DLD1 (cell line): ENCODE measurements around the gene PTPRJ.

Experiments used
- in situ Hi-C: cut with HindIII; loops from 2 replicates; pipeline ENCODE4 v1.10.0; 2017; ENCODE audit warnings: low sequenced_read_pairs

Gene PTPRJ

DNA sequence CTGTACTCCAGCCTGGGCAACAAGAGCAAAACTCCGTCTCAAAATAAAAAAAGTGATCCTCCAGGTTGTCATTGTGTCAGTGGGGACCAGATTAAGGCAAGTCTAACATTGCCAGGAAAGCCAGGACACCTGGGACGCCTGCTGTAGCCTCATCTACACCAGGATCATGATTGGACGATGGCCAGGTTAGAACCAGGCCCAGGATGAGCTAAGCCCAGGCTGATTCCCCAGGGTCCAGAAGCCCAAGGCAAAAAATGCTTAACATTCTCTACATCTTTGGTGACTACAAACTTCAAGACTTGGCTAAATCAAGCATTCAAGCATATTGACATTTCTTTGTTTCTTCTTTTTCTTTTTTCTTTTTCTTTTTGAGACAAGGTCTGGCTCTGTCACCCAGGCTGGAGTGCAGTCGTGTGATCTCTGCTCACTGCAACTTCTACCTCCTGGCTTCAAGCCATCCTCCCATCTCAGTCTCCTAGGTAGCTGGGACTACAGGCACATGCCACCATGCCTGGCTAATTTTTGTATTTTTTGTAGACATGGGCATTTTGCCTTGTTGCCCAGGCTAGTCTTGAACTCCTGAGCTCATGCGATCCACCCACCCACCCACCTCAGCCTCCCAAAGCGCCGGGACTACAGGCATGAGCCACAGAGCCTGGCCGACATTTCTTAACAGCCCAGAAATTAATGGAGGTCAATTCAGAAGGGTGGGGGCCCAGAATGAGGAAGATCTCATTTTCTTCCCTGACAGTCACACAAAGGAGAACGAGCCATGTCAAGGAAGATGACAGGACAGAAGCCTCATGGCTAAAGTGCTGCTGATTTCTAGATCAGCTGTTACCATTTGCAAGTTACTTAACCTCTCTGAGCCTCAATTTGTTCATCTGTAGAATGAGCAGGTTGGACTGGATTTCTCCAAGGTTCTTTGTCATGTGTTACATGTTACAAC is 12.5 kb upstream of the PTPRJ start:
- in situ Hi-C loops = loop anchor here (25.0 kb wide), 1 partner anchor 144 kb away; no protein-coding TSS in a partner anchor

DNA sequence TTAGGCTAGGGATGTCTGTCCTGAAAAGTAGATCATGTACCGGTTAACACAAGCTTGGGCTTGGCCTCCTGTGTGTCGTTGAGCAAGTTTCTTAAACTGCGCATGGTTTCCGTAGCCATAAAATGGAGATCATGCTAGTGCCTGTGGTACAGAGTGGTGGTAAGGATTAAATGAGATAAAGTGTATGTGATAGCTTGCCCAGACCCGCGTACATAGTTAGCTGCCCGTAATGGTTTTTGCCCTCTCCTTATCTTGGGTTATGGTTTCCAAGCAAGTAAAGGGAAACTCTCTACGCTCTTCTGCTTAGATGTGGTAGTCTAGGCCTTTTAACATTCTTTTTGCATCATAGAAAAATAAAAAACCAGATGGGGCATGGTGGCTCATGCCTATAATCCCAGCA is 11.0 kb upstream of the PTPRJ start:
- in situ Hi-C loops = loop anchor here (25.0 kb wide), 1 partner anchor 143 kb away; no protein-coding TSS in a partner anchor

DNA sequence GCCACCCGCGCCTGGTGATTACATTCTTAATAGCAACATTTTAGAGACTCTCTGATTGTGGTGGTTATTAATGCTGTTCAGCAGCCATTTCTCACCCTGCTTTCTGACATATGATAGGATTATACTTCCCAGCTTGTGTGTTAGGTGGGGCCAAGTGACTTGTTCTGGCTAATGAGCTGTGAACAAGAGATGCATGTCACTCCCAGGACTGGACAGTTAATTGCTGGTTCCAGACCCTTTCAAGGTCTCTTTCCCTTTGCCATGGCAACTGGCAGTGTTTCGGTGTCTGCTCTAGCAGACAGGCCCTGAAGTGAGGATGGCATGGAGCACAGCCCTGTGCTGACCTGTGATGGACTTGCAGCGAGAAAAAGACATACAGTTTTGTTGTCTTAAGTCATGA is 8.9 kb upstream of the PTPRJ start:
- in situ Hi-C loops = loop anchor here (25.0 kb wide), 1 partner anchor 141 kb away; no protein-coding TSS in a partner anchor

DNA sequence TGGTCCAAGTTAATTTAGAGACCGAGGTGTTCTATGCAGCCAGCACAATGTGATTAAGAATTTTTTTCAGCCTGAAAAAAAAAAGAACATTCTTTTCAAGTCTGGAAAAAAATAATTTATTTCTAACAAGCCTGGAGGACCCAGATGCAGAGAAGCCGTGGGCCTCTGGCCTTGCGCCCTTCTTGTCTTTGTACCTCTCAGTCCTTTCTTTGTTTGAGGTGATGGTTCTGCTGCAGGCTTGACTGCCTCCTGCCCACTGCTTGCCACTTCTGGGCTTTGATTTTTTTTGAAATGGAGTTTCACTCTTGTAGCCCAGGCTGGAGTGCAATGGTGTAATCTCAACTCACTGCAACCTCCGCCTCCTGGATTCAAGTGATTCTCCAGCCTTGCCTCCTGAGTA is 7.2 kb upstream of the PTPRJ start:
- in situ Hi-C loops = loop anchor here (25.0 kb wide), 1 partner anchor 139 kb away; no protein-coding TSS in a partner anchor

DNA sequence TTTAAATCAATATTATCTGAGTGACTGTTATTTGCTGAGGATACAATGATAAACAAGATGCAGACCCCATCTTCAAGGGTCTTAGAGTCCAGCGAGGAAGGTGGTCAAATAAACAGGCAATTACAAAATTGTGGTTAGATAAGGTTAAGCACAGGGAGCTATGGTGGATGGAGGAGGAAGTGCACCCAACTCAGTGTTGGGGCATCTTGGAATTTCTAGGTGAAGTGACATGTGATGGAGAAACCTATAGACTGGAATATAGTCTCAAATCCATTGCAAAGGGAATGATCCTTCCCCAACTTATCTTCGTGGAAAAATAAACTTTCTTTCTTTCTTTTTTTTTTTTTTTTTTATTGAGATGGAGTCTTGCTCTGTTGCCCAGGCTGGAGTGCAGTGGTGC is 3.4 kb upstream of the PTPRJ start:
- in situ Hi-C loops = loop anchor here (5.0 kb wide), 1 partner anchor 70 kb away; no protein-coding TSS in a partner anchor

DNA sequence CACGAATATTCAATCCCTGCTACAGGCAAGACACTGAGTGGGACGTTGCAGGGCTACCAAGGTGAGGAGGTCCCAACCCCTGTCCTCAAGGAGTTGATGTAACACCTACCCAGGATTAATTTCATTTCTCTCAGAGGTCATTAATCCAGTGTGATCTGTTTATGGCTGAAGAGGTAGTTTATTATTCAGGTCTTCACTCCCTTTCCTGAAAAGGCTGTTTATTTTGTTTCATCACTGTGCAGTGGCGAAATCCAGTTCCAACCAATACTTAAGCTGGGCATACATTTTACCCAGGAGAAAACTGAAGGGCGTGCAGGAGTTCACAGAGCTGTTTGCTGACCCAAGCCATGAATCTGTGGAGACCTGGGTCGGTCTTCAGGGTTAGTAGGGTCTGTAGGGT is 2.7 kb upstream of the PTPRJ start:
- in situ Hi-C loops = loop anchor here (5.0 kb wide), 1 partner anchor 70 kb away; no protein-coding TSS in a partner anchor

DNA sequence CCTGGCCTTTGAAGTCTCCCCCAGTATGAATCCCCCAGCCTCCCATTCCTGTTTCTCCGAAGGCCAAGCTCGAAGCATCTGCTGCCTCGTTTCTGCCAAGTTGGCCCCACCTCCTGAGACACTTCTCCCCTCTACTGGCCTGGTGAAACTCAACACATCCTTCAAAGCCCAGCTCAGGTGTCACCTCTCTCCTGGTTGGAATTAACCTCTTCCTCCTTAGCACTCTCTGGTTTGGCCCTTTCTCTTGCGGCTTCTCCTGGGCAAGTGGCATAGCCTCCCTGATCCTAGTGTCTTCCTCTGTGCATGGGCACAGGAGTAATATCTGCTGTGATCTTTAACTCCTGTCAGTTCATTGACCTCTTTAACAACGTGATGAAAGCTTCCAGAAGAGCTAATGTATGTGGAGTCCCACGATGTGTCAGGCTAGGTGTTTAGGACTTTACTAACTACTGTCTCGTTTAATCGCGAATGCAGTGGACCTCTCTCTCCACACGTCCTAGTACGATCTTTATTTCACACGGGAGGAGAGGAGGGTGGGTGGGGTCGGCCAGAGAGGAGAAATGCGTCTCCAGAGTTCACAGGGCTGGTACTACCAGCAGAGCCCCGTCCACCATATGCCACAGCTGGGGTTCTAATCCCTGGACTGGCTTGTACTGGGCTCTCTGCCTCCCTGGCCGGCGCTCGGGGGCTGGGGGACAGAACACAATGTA is 826 bp upstream of the PTPRJ start:
- in situ Hi-C loops = loop anchor here (5.0 kb wide), 1 partner anchor 68 kb away; no protein-coding TSS in a partner anchor

DNA sequence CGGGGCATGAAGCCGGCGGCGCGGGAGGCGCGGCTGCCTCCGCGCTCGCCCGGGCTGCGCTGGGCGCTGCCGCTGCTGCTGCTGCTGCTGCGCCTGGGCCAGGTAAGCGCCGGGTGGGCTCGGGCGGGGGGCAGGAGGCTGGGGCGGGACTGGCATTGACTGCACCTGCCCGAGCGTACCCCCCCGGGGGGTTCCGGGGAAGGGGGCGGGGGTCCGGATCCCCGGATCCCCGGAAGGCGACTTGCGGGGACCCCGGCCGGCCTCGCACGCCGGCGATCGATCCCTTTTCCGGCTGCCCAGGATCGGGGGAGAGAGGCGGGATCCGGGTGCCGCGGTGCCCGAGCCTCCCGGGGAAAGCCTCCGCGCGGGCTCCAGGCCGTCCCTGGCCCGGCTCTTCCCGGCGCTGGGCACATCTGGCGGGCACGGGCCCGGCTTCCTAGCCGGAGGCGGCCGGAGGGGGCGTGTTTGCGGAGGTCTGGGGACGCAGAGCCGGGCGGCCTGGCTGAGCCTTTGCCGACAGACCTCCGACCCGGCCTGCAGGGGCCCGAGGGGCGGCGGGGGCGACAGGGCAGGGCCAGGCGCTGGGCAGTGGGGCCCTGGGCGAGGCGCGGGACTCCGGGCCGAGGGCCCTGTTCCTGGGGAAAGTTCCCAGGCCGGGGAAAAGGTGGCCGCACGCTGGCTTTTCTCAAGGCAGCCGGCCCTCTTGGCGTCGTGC is 705 bp downstream of the PTPRJ start:
- in situ Hi-C loops = no loop called here

DNA sequence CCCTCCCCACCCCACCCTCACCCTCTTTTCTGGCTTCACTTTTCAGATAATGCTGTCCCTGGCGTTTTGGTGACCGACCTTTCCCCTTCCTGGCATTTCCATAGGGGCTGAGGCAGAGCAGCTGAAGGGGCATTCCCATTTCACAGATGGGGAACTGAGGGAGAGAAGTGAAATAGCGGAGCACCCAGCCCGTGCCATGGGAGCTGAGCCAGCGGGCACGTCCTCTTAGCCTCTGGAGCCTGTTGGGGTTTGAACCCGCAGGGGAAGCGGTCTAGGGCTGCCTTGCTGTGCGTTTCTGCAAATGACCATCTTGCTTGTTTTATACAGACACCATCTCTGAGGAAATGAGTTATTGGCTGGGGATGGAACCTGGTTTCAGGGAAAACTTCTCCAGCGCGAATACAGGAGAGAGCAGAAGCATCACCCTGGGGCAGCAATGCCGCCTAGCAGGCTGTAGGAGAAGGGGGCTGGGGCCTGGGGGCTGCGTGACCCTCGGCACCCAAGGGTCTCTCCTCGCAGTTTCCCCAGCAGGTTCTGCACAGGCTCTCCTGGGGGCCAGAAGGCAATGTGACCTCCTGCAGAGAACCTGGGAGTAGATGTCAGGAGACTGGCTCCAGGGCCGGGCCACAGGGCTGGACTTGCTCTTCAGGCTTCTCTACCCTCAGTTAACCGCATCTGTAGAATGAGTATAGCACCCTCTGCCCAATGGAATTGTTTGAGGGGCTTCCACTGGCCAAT is 1.5 kb downstream of the PTPRJ start:
- in situ Hi-C loops = no loop called here

DNA sequence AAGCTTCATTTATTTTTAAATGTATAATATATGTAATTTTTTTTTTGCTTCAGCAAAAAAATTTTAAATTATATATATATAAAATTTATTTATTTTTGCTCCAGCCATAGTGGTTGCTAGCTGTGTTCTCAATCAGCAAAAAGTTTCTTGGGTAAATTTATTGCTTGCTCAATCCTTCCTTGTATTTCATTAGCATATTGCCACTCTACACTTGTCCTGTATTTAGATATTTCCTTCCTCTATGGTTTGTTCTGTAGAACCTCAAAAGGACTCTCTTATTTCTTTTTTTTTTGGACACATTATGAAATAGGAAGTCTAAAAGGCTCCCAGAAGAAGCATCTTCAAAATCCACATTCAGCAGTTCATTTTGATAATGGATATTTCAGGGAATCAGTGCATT is 2.3 kb downstream of the PTPRJ start:
- in situ Hi-C loops = no loop called here

DNA sequence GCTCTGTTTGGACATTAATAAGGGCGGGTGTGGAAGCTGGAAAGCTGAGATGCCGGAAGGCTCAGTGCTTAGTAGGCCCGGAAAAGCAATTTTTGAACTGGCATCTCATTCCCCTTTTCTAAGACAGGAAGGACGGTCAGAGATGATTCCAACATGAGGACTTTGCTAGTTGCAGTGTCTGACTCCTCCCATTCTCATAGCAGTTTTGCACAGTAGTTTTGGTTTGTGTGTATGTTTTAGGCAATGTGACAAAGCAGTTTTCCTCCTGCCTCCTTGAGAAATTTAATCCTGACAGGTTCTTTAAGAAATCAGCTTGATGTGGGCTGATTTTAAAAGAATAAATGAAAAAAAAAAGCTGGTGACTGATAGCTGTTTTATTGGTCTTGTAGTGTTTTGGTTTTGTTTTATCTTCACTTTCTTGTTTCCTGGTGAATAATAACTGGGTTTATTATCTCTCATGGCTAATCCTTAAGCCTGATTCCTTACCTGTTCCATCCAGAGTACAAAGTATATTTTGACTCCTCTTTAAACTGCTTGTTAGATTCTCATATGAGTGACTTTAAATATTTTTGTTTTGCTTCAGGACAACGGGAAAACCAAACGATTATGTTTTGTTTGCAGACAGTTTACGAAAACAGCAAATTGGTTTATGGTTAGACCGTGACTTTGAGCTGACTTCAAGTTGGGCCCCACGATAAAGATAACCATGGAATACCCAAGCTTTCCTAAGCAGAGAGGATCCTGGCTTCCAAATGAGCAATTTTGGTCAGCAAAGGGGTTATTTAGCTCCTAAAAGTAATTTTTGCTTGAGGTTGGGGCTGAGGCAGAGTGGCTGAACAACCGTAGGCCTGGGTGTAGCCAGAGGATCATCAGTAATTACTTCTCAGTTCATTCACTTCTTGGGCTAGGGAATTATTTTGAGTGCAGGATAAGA is 3.4 kb downstream of the PTPRJ start:
- in situ Hi-C loops = no loop called here

DNA sequence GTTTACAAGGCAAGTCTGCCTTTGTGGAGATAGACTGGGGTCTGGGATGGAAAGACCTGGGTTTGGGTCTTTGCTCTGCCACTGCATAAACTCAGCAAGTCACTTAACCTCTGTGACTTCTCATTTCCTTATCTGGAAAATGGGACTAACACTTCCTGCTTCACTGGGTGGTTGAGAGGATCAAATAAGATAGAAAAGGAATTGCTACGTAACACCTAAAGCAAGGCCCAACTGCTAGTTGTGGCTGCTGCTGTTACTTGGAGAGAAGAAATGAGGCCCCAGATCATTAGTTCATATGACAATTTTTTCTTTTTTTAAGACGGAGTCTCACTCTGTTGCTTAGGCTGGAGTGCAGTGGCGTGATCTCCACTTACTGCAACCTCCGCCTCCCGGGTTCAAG is 5.9 kb downstream of the PTPRJ start:
- in situ Hi-C loops = no loop called here

DNA sequence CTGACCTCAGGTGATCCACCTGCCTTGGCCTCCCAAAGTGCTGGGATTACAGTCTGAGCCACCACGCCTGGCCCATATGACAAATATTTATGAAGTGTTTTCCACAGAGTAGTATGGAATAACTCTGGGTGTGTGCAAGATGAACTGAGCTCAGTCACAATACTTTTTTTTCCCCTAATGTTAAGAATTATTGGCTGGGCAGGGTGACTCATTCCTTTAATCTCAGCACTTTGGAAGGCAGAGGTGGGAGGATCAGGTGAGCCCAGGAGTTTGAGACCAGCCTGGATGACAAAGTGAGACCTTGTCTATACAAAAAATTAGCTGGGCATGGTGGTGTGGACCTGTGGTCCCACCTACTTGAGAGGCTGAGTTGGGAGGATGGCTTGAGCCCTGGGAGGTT is 6.4 kb downstream of the PTPRJ start:
- in situ Hi-C loops = no loop called here

DNA sequence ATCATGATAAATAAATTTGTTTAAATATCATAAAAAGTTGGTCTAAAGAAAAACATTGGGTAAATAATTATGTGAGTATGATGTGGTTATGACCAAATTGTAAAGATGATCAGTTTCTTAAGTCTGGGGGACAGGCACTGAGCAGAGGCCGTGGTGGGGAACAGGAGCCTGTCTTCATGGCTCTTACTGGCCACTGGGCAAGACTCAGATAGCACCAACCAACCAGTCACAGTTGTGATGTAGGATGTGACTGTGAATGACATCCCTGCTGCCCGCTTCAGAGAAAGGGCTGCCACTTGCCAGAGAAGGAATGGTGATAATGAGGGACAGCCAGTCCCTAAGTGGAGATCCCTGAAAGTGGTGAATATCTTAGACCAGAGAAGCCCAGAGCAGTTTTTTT is 7.0 kb downstream of the PTPRJ start:
- in situ Hi-C loops = no loop called here

DNA sequence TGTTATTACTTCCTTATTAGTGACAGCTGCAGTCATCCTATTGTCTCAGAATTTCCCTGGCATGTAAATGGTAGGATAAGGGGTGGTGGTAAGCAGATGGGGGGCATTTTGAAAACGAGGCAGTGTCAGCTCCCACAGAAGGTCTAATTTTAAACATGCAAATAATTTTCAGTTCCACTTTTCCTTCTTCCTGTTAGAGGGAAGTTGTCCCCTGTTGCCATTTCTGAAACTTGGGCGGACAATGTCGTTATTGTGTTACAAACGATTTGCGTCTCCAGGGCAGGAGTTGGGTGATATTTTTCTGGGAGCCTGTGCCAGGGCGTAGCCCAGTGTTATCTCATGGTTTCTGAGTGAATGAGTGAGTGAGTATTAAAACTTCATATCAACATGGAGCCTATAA is 7.4 kb downstream of the PTPRJ start:
- in situ Hi-C loops = no loop called here

DNA sequence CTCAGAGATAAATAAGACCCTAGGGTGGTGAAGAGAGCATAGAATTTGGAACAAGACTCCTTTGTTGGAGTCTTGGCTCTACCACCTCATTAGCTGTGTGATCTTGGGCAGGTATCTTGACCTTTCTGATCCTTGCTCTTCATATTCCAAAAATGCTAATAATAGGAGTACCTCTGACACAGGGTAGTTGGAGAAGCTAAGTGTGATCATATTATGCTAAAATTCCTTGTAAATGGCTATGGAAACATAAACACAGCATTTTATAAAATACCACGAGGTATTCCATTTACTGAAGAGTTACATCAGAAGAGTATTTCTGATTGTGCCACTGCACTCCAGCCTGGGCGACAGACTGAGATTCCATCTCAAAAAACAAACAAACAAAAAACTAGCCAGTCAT is 9.4 kb downstream of the PTPRJ start:
- in situ Hi-C loops = no loop called here

DNA sequence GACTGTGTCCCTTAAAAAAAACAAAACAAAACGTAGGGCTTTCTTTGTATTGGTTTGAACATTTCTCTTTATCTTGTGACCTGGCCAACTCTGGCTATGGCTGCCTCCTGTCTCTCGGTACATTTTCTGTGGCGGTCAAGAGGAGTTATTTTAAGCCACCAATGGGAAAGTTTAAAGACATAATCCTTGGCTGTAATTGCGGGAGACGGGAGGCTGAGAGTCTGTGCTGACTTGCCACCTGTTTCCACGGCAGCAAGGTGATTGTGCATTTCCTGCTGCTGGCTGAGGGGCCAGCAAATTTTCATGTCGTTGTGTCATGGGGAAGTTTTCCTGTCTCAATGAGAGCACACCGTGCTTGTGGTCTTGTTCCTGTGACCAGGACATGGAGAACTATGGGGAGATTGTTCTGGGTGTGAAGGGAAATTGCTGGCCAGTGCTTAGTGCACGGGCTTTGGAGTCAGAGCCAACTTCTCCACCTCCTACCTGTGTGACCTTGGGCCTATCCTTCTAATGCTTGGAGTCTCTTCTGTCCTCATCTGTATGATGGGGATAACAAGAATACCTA is 11.0 kb downstream of the PTPRJ start:
- in situ Hi-C loops = no loop called here

DNA sequence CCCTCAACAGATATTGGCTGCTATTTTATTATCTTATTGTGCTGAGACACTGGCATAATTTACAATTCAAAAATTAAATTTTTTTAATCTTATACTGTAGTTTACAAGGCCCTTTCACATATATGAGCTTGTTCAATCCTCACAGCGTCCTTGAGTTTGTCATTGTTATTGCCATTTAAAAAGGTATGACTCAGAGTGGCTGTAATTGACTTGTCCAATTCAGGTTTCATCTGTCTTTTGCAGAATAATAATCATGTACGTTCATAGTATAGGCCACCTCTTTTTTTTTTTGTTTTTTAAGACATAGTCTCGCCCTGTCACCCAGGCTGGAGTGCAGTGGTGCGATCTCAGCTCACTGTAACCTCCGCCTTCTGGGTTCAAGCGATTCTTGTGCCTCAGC is 11.5 kb downstream of the PTPRJ start:
- in situ Hi-C loops = no loop called here
